Measurements from ENCODE around the gene CWF19L1. TPM values are rescaled to one million over a fixed set of nuclear protein-coding genes. Genes with fewer than 3 reads are reported as not detected.
A peak's percentile ranks its signal among the peaks of the same experiment; 100 is the strongest.
"Not testable (repeated sequence)": the region's sequence is repeated elsewhere in the genome, so short reads cannot be mapped to it uniquely, and the experiment has no call there.

The CWF19L1 gene
- total RNA-seq, 2 donors from 2014 or later, result 31.6 to 35.4 TPM

GRCh38 chr10:100282907-100283306 lies 15.5 kb upstream of the CWF19L1 start:
- Histone ChIP-seq H3K9ac (ENCODE audit: extremely low read depth, low read length, poor library complexity, severe bottlenecking) (no peak overlapping the region), H3K9me3 (ENCODE audit: control insufficient read depth, low read length) (peaks cover 10% of the 10 kb centered on the region), H3K27me3 (ENCODE audit: control insufficient read depth, insufficient read depth, low read length, poor library complexity, severe bottlenecking) (no peaks in the 10 kb centered on the region), H3K27ac (ENCODE audit: low read depth, low read length) (no peak overlapping the region), H3K36me3 (ENCODE audit: control insufficient read depth, insufficient read depth, low read length) (peaks cover 43% of the 10 kb centered on the region), H3K4me1 (ENCODE audit: control insufficient read depth, insufficient read depth, low read length) (peaks cover 6% of the 10 kb centered on the region), H3K4me3 (ENCODE audit: low read length) (no peak overlapping the region)
- Mint-ChIP-seq H3K27ac (no peak overlapping the region), H3K36me3 (ENCODE audit: low read depth) (peaks cover 26% of the 10 kb centered on the region), H3K27me3 (ENCODE audit: insufficient read depth) (no peaks in the 10 kb centered on the region), H3K9me3 (peaks cover 9% of the 10 kb centered on the region), H3K4me1 (peaks cover 14% of the 10 kb centered on the region), H3K4me3 (no peak overlapping the region)
- WGBS, 2 experiments (ENCODE audit: insufficient coverage in 1 of 2, insufficient read length in 1 of 2), result 88 to 100% methylated on average over 3 of the region's 3 CpGs
- DNase-seq, result no peak
- TF ChIP-seq CTCF (conservative IDR thresholded peaks at IDR 0.05), result no peak

- not testable (repeated sequence) for H3K27ac Mint-ChIP-seq; H3K4me3 ChIP-seq (ENCODE audit: low read length); H3K27me3 ChIP-seq (ENCODE audit: control insufficient read depth, insufficient read depth, low read length, poor library complexity, severe bottlenecking); H3K4me3 Mint-ChIP-seq; H3K9ac ChIP-seq (ENCODE audit: extremely low read depth, low read length, poor library complexity, severe bottlenecking); H3K27me3 Mint-ChIP-seq (ENCODE audit: insufficient read depth); H3K27ac ChIP-seq (ENCODE audit: low read depth, low read length); DNase-seq; H3K9me3 ChIP-seq (ENCODE audit: control insufficient read depth, low read length); H3K4me1 Mint-ChIP-seq; H3K4me1 ChIP-seq (ENCODE audit: control insufficient read depth, insufficient read depth, low read length)
- Mint-ChIP-seq H3K36me3 (ENCODE audit: low read depth) (peaks cover 52% of the 10 kb centered on the region), H3K9me3 (peaks cover 15% of the 10 kb centered on the region)
- WGBS, 2 experiments (ENCODE audit: insufficient coverage in 1 of 2, insufficient read length in 1 of 2), result 99% methylated on average over 12 of the region's 31 CpGs; no CpG with 5 or more reads in 1 of the 2 experiments
- H3K36me3 ChIP-seq (ENCODE audit: control insufficient read depth, insufficient read depth, low read length), result peaks cover 59% of the 10 kb centered on the region
These were observed 9.5 kb upstream of the CWF19L1 start for GRCh38 chr10:100276971-100277370.

DNA sequence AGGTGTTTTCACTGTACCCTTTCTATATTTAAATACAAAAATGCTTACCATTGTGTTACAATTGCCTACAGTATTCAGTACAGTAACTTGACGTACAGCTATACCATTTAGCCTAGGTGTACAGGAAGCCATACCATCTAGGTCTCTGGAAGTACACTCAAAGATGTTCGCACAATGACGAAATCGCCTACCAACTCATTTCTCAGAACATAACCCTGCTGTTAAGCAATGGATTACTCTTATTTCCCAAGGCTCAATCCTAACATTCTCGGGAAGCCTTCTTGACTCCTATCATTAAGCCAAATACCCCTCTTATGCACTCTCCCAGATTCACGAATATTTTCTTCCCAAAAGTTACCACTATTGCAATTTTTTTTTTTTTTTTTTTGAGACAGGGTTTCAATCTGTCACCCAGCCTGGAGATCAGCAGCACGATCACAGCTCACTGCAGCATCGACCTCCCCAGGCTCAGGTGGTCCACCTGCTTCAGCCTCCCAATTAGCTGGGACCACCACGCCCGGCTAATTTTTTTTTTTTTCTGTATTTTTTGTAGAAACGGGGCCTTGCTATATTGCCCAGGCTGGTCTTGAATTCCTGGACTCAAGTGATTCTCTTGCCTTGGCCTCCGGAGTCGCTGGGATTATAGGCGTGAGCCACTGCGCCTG lies 1.5 kb downstream of the CWF19L1 start:
- Histone ChIP-seq H3K9me3 (ENCODE audit: control insufficient read depth, low read length) (no peaks in the 10 kb centered on the region), H3K27me3 (ENCODE audit: control insufficient read depth, insufficient read depth, low read length, poor library complexity, severe bottlenecking) (no peaks in the 10 kb centered on the region), H3K27ac (ENCODE audit: low read depth, low read length) (no peak overlapping the region), H3K4me3 (ENCODE audit: low read length) (peak overlapping the region; percentile 97), H3K36me3 (ENCODE audit: control insufficient read depth, insufficient read depth, low read length) (peaks cover 14% of the 10 kb centered on the region), H3K4me1 (ENCODE audit: control insufficient read depth, insufficient read depth, low read length) (no peaks in the 10 kb centered on the region), H3K9ac (ENCODE audit: extremely low read depth, low read length, poor library complexity, severe bottlenecking) (no peak overlapping the region)
- Mint-ChIP-seq H3K4me3 (peak overlapping the region; percentile 98), H3K4me1 (peaks cover 3% of the 10 kb centered on the region), H3K9me3 (no peaks in the 10 kb centered on the region), H3K27ac (no peak overlapping the region), H3K36me3 (ENCODE audit: low read depth) (no peaks in the 10 kb centered on the region), H3K27me3 (ENCODE audit: insufficient read depth) (peaks cover 2% of the 10 kb centered on the region)
- 96 to 97% methylated on average over 13 to 15 of the region's 15 CpGs for WGBS, 2 experiments (ENCODE audit: insufficient coverage in 1 of 2, insufficient read length in 1 of 2)
- DNase-seq, result no peak
- TF ChIP-seq CTCF (conservative IDR thresholded peaks at IDR 0.05), result no peak
